ENCODE results near the gene ARHGAP42. TPM values are rescaled to one million over a fixed set of nuclear protein-coding genes. Genes with fewer than 3 reads are reported as not detected.

ARHGAP42 gene
- total RNA-seq, 1 experiment from 2014 or later, result 7.1 TPM

DNA sequence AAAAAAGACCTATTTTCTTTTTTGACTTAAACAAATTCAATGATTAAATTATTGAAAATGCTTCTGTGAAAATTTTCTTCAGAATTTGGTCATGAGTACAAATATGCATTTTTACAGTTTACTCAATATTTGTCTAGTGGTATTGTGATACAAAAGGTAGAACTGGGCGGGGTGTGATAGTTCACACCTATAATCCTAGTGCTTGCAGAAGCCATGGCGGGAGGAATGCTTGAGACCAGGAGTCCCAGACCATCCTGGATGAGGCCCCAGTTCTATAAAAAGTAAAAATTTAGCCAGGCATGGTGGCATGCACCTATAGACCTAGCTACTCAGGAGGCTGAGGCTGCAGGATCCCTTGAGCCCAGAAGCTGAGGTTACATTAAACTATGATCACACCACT is 90.6 kb downstream of the ARHGAP42 start:
- intact Hi-C loops (cut with micrococcal nuclease; ENCODE audit: unreplicated experiment) (no loop called here), in situ Hi-C loops (cut with HindIII; ENCODE audit: low pct_unique_long_range_greater_than_20kb, low sequenced_read_pairs) (no loop called here)
- Histone ChIP-seq H3K36me3 (ENCODE audit: control insufficient read depth, insufficient read depth, low read length) (no peaks in the 10 kb centered on the region), H3K4me3 (ENCODE audit: low read depth in 2 of 2, low read length in 2 of 2) (no peak overlapping the region), H3K27ac (ENCODE audit: low read length) (no peak overlapping the region), H3K4me1 (ENCODE audit: control insufficient read depth, insufficient read depth, low read length) (peaks cover 16% of the 10 kb centered on the region), H3K27me3 (ENCODE audit: control insufficient read depth, insufficient read depth, low read length) (no peaks in the 10 kb centered on the region), H3K9me3 (ENCODE audit: control insufficient read depth, insufficient read depth, low read depth, low read length) (no peaks in the 10 kb centered on the region)
- ChIA-PET POLR2A (interaction anchor here (1.0 to 1.1 kb wide), 2 partner anchors 54 to 84 kb away, joined by 3 read pairs; no protein-coding TSS in a partner anchor), CTCF (no interaction called here)
- no peak for TF ChIP-seq POLR2AphosphoS5 (IDR thresholded peaks at IDR 0.05; ENCODE audit: low read depth, low read length)
- TF ChIP-seq TCF7L2 (IDR thresholded peaks at IDR 0.05; ENCODE audit: low read depth, low read length), result no peak
- TF ChIP-seq SIN3A (IDR thresholded peaks at IDR 0.05; ENCODE audit: borderline replicate concordance, insufficient read depth, low read depth, low read length), result no peak
- TF ChIP-seq, protein P1, sequence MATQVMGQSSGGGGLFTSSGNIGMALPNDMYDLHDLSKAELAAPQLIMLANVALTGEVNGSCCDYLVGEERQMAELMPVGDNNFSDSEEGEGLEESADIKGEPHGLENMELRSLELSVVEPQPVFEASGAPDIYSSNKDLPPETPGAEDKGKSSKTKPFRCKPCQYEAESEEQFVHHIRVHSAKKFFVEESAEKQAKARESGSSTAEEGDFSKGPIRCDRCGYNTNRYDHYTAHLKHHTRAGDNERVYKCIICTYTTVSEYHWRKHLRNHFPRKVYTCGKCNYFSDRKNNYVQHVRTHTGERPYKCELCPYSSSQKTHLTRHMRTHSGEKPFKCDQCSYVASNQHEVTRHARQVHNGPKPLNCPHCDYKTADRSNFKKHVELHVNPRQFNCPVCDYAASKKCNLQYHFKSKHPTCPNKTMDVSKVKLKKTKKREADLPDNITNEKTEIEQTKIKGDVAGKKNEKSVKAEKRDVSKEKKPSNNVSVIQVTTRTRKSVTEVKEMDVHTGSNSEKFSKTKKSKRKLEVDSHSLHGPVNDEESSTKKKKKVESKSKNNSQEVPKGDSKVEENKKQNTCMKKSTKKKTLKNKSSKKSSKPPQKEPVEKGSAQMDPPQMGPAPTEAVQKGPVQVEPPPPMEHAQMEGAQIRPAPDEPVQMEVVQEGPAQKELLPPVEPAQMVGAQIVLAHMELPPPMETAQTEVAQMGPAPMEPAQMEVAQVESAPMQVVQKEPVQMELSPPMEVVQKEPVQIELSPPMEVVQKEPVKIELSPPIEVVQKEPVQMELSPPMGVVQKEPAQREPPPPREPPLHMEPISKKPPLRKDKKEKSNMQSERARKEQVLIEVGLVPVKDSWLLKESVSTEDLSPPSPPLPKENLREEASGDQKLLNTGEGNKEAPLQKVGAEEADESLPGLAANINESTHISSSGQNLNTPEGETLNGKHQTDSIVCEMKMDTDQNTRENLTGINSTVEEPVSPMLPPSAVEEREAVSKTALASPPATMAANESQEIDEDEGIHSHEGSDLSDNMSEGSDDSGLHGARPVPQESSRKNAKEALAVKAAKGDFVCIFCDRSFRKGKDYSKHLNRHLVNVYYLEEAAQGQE (IDR thresholded peaks at IDR 0.05; ENCODE audit: insufficient read depth in 1 of 2, low read depth in 2 of 2, low read length in 1 of 2), result no peak
- TF ChIP-seq, protein P2, sequence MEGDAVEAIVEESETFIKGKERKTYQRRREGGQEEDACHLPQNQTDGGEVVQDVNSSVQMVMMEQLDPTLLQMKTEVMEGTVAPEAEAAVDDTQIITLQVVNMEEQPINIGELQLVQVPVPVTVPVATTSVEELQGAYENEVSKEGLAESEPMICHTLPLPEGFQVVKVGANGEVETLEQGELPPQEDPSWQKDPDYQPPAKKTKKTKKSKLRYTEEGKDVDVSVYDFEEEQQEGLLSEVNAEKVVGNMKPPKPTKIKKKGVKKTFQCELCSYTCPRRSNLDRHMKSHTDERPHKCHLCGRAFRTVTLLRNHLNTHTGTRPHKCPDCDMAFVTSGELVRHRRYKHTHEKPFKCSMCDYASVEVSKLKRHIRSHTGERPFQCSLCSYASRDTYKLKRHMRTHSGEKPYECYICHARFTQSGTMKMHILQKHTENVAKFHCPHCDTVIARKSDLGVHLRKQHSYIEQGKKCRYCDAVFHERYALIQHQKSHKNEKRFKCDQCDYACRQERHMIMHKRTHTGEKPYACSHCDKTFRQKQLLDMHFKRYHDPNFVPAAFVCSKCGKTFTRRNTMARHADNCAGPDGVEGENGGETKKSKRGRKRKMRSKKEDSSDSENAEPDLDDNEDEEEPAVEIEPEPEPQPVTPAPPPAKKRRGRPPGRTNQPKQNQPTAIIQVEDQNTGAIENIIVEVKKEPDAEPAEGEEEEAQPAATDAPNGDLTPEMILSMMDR (IDR thresholded peaks at IDR 0.05), result no peak
- BruUV-seq (replicated peaks), result no TSS peak
- no peak for ATAC-seq
- no peak for DNase-seq (ENCODE audit: low read depth, low spot score)

DNA sequence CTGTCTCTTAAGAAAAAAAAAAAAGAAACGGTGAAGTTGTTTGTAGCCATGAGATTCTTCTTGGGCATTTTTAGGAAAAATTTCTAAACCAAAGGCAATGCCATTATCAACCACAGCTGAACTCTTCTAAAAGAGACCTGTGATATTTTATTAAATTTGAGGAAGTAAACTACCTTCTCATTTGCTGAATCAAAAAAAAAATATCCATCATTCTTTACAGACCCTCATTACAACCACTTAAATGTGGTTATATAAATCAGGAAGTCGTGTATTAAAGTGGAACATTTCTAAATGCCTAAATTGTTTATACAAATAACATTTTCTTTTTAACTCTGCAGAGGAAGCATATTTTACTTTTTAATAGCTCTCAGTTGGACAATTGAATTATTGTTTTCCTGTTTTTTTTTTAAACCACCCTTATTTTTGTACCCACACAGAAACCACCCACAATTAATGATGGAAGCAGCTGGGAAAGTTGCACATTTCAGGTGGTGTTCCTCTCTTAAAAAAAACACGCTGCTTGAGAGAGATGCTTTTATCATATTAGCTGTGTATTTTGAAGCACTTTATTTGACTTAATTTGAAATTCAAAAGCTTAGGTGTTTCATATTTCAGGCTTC is 91.2 kb downstream of the ARHGAP42 start:
- in situ Hi-C loops (cut with HindIII; ENCODE audit: low pct_unique_long_range_greater_than_20kb, low sequenced_read_pairs), result no loop called here
- ChIA-PET CTCF (no interaction called here), POLR2A (interaction anchor here (0.7 to 1.1 kb wide), 3 partner anchors 55 to 141 kb away, joined by 3 to 4 read pairs (median 3); no protein-coding TSS in a partner anchor)
- Histone ChIP-seq H3K9me3 (ENCODE audit: control insufficient read depth, insufficient read depth, low read depth, low read length) (no peaks in the 10 kb centered on the region), H3K36me3 (ENCODE audit: control insufficient read depth, insufficient read depth, low read length) (no peaks in the 10 kb centered on the region), H3K27me3 (ENCODE audit: control insufficient read depth, insufficient read depth, low read length) (no peaks in the 10 kb centered on the region), H3K4me1 (ENCODE audit: control insufficient read depth, insufficient read depth, low read length) (peaks cover 16% of the 10 kb centered on the region), H3K27ac (ENCODE audit: low read length) (0 out of 2 replicates have a peak overlapping the region, but pooled peaks have one; percentile 18), H3K4me3 (ENCODE audit: low read depth in 2 of 2, low read length in 2 of 2) (no peak overlapping the region)
- BruUV-seq (replicated peaks), result no TSS peak
- ATAC-seq (no peak), DNase-seq (ENCODE audit: low read depth, low spot score) (no peak)
- intact Hi-C loops (cut with micrococcal nuclease; ENCODE audit: unreplicated experiment), result no loop called here
- TF ChIP-seq POLR2AphosphoS5 (IDR thresholded peaks at IDR 0.05; ENCODE audit: low read depth, low read length) (no peak), SIN3A (IDR thresholded peaks at IDR 0.05; ENCODE audit: borderline replicate concordance, insufficient read depth, low read depth, low read length) (no peak), TCF7L2 (IDR thresholded peaks at IDR 0.05; ENCODE audit: low read depth, low read length) (no peak)
- TF ChIP-seq, protein P2 (IDR thresholded peaks at IDR 0.05), result no peak
- TF ChIP-seq, protein P1 (IDR thresholded peaks at IDR 0.05; ENCODE audit: insufficient read depth in 1 of 2, low read depth in 2 of 2, low read length in 1 of 2), result no peak

Measured in Panc1 (cell line).